COLO668 (cell line): Measurements from ENCODE around the gene MEGF8.

Source experiments
- DNase-seq: peaks from one replicate; lab custom pipeline; 2025; ENCODE audit not compliant: unreplicated experiment; lab: John Stamatoyannopoulos, UW

The MEGF8 gene

GRCh38 chr19:42352301-42353259 is 27.1 kb downstream of the MEGF8 start:
- DNase-seq, result peak; percentile 34

DNA sequence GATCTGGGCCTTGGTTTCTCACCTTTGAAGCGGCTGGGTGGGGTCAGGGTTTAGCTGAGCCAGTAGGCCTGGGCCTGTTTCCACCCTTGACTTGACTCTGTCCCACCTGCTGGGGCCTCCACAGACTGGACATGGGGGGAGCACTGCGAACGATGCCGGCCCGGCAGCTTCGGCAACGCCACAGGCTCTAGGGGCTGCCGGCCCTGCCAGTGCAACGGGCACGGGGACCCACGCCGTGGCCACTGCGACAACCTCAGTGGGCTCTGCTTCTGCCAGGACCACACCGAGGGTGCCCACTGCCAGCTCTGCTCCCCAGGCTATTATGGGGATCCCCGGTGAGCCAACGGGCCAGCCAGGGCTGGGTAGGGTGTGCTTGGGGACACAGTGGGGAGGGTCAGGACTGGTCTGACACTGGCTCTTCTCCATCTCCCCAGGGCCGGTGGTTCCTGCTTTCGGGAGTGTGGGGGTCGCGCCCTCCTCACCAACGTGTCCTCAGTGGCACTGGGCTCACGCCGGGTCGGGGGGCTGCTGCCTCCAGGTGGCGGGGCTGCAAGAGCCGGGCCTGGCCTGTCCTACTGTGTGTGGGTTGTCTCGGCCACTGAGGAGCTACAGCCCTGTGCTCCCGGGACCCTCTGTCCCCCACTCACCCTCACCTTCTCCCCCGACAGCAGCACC is 28.0 kb downstream of the MEGF8 start:
- no peak for DNase-seq

- no peak for DNase-seq
Observed at GRCh38 chr19:42355896-42356295, 30.5 kb downstream of the MEGF8 start.

GRCh38 chr19:42356686-42357085 is 31.3 kb downstream of the MEGF8 start:
- DNase-seq, result no peak

DNA sequence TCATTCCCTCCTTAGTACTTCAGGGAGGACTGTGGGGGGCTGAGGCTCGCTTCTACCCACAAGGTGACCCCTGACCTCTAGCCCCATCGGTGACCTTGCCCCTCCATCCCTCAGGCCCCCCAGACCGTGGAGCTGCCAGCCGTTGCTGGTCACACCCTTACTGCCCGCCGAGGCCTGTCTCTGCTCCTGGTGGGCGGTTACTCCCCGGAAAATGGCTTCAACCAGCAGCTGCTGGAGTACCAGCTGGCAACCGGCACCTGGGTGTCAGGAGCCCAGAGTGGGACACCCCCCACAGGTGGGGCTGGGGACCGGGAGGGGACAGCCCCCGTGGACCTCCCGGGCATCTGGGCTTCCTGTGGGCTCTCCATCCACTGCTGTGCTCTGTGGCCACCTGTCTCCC is 31.9 kb downstream of the MEGF8 start:
- DNase-seq, result no peak

DNA sequence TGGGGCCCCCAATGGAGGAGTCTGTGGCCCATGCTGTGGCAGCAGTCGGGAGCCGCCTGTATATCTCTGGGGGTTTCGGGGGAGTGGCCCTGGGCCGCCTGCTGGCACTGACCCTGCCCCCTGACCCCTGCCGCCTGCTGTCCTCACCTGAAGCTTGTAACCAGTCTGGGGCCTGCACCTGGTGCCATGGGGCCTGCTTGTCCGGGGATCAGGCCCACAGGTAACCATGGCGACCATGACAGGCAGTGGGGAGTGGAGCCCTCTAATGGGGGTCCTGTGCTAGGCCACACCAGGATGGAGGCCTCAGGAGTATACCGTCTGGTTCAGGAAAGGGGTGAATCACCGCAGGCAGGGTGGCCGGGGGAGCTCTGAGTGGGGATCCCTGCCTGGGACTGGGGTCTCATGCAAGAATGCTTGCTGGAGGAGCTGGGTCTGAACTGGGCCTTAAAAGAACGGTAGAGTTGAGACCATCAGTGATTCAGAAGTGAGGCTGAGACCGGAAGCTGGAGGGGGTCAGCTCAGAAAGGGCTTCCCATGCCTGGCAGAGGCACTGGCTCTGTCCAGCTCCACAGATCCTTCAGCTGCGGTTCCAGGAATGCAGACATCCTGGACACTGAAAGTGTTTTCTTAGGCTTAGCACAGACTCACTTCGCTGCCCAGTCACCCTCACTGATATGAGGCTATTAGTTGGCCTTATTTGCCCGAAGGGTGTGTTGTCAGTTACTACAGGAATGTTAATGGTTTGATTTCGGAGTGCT is 35.5 kb downstream of the MEGF8 start:
- DNase-seq, result no peak

DNA sequence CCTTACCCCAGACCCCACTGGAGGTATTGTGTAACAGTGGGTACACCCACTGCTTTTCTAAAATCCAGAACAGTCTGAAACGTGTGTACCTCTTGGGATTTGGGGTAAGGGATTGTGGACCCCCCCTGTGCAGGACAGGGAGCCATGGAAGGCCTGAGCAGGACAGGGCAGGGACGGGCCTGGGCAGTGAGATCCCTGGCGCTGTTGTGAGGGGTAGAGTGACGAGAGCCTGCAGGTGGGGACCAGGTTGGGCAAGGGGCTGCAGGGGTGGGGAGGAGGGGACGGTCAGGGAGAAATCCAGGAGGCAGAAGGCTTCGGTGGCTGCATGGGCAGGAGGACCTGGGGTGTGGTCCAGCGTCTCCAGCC is 36.1 kb downstream of the MEGF8 start:
- DNase-seq, result no peak

DNA sequence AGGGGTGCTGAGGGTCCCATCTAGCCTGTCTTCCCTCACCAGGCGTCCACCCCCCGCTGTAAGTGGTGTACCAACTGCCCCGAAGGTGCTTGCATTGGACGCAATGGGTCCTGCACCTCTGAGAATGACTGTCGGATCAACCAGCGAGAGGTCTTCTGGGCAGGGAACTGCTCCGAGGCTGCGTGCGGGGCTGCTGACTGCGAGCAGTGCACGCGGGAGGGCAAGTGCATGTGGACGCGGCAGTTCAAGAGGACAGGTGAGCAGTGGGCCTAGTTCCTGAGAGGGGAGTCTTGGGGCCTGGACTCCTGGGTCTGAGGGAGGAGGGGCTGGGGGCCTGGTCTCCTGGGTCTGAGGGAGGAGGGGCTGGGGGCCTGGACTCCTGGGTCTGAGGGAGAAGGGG is 36.9 kb downstream of the MEGF8 start:
- DNase-seq, result no peak

DNA sequence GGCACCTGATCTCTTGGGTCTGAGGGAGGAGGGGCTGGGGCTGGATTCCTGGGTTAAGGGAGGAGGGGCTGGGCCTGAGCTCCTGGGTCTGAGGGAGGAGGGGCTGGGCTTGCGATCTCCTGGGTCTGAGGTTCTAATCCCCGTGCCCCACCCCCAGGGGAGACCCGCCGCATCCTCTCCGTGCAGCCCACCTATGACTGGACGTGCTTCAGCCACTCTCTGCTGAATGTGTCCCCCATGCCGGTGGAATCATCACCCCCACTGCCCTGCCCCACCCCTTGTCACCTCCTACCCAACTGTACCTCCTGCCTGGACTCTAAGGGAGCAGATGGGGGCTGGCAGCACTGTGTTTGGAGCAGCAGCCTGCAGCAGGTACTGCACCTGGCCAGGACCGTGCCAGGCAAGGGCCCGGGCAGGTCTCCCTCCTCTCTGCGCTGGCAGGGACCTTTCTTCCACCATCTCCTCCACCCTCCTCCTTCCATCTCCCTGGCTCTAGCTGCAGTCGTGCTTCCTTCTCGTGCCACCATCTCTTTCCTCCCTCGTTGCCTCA is 37.5 kb downstream of the MEGF8 start:
- no peak for DNase-seq

- peak; percentile 10 for DNase-seq
Observed at GRCh38 chr19:42363614-42364346, 38.3 kb downstream of the MEGF8 start.

GRCh38 chr19:42366673-42367072 is 41.2 kb downstream of the MEGF8 start:
- DNase-seq, result no peak

DNA sequence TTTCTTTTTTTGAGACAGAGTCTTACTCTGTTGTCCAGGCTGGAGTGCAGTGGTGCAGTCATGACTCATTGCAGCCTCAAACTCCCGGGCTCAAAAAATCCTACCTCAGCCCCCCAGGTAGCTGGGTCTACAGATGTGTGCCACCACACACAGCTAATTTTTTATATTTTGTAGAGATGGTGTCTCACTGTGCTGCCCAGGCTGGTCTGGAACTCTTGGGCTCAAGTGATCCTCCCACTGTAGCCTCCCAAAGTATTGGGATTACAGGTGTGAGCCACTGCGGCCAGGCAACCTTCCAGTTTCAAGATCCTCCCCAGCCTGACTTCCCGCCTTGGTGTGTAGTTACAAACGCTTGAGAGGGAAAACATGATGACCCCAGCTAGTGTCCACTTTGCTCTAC is 42.5 kb downstream of the MEGF8 start:
- DNase-seq, result no peak

DNA sequence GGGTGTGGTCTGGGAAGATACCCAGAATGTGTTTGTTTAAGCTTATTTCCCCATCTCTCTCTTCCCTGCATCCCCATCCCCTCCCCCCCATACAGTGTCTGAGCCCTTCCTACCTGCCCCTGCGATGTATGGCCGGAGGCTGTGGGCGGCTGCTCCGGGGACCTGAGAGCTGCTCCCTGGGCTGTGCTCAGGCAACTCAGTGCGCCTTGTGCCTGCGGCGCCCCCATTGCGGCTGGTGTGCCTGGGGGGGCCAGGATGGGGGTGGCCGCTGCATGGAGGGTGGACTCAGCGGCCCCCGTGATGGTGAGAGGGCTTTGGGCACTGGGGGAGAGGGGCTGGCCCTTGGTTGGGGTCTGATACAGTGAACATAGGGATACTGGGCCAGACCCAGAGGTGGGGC is 42.9 kb downstream of the MEGF8 start:
- DNase-seq, result no peak

DNA sequence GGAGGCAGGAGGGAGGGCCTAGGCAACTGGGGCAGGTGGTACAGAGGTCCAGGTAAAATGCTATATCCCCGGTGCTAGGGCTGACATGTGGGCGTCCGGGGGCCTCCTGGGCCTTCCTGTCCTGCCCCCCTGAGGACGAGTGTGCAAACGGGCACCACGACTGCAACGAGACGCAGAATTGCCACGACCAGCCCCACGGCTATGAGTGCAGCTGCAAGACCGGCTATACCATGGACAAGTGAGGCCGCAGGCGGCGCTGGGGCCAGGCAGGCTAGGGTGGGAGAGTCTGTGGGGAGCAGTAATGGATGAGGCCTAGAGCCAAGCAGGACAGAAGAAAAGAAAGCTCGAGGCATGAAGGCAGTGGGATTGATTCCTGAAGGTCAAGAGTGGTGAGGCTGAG is 43.3 kb downstream of the MEGF8 start:
- DNase-seq, result no peak

- no peak for DNase-seq
Observed at GRCh38 chr19:42369433-42370067, 44.1 kb downstream of the MEGF8 start.

- DNase-seq, result peak; percentile 54
Observed at GRCh38 chr19:42370068-42370520, 44.7 kb downstream of the MEGF8 start.

- DNase-seq, result no peak
Observed at GRCh38 chr19:42370626-42371175, 45.3 kb downstream of the MEGF8 start.

DNA sequence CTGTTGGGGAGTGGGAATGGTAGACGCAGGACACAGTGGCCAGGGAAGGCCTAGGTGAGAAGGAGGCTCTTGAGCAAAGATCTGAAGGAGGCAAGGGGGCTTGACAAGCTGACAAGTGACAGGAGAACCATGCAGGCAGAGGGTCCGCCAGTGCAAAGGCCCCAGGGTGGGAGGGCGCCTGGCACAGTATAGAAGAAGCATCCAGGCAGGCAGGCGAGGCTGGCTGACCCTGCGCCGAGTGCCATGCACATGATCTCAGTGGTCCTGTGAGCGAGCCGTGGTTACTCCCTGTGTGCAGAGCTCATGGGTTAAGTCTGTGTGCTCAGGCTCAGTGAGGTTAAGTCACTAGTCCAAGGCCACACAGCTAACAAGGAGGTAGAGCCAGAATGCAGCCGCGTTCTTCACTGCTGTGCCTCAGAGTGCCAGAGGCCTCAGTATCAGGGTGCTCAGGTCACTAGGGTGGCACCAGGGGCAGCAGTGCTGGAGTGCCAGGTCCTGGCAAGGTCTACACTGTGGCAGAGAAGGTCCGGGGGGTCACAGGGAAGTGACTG is 49.5 kb downstream of the MEGF8 start:
- no peak for DNase-seq

- DNase-seq, result no peak
Observed at GRCh38 chr19:42375415-42376176, 50.2 kb downstream of the MEGF8 start.
